Astrocyte (in vitro differentiated cells and primary cell): Measurements from ENCODE around the gene ST6GALNAC4. TPM values are rescaled to one million over a fixed set of nuclear protein-coding genes. Genes with fewer than 3 reads are reported as not detected.

ENCODE experiments used
- DNase-seq: peaks from one replicate; pipeline ENCODE4 v3.0.0-alpha.2; 2010; ENCODE audit warnings: low read depth
- FAIRE-seq: peaks from 2 replicates; lab custom pipeline; 2011; peaks lifted over from hg19 to GRCh38; lab: Jason Lieb, UNC
- H2AFZ ChIP-seq: 2 replicates; pipeline ENCODE4 v1.6.0; 2012; ENCODE audit warnings: low read depth, low read length, inconsistent platforms
- H3K27ac ChIP-seq: 2 replicates; pipeline ENCODE4 v1.5.1; 2011; ENCODE audit warnings: low read depth, low read length, inconsistent platforms
- H3K27me3 ChIP-seq: 2 replicates; pipeline ENCODE4 v1.6.0; 2011; ENCODE audit warnings: low read length, inconsistent platforms; ENCODE audit not compliant: insufficient read depth
- H3K36me3 ChIP-seq: 2 replicates; pipeline ENCODE4 v1.5.1; 2011; ENCODE audit warnings: low read length, inconsistent platforms; ENCODE audit not compliant: insufficient read depth
- H3K4me1 ChIP-seq: 2 replicates; pipeline ENCODE4 v1.5.1; 2011; ENCODE audit warnings: low read length, inconsistent platforms; ENCODE audit not compliant: insufficient read depth
- H3K4me2 ChIP-seq: 2 replicates; pipeline ENCODE4 v1.6.0; 2012; ENCODE audit warnings: low read length, inconsistent platforms
- H3K4me3 ChIP-seq: 2 replicates; pipeline ENCODE4 v1.5.1; 2011; ENCODE audit warnings: low read depth, mild to moderate bottlenecking, low read length, inconsistent platforms; ENCODE audit not compliant: insufficient read depth
- H3K79me2 ChIP-seq: 2 replicates; pipeline ENCODE4 v1.6.0; 2012; ENCODE audit warnings: mild to moderate bottlenecking, low read length, inconsistent platforms; ENCODE audit not compliant: insufficient read depth
- H3K9ac ChIP-seq: 2 replicates; pipeline ENCODE4 v1.6.0; 2012; ENCODE audit warnings: mild to moderate bottlenecking, low read length, inconsistent platforms
- H3K9me3 ChIP-seq: 2 replicates; pipeline ENCODE4 v1.5.1; 2012; ENCODE audit warnings: low read depth, mild to moderate bottlenecking, low read length, inconsistent platforms; ENCODE audit not compliant: insufficient read depth
- H4K20me1 ChIP-seq: 2 replicates; pipeline ENCODE4 v1.6.0; 2012; ENCODE audit warnings: low read length, inconsistent platforms; ENCODE audit not compliant: insufficient read depth
- H3K27ac Mint-ChIP-seq: one replicate; pipeline ENCODE4 v1.8.0; 2021; ENCODE audit warnings: mild to moderate bottlenecking, mixed read lengths; ENCODE audit not compliant: unreplicated experiment
- H3K27me3 Mint-ChIP-seq: one replicate; pipeline ENCODE4 v1.8.0; 2021; ENCODE audit warnings: low read depth, mixed read lengths; ENCODE audit not compliant: unreplicated experiment
- H3K36me3 Mint-ChIP-seq: one replicate; pipeline ENCODE4 v1.8.0; 2021; ENCODE audit warnings: low read depth, mixed read lengths; ENCODE audit not compliant: unreplicated experiment
- H3K4me1 Mint-ChIP-seq: one replicate; pipeline ENCODE4 v1.8.0; 2021; ENCODE audit warnings: low read depth, mixed read lengths; ENCODE audit not compliant: unreplicated experiment
- H3K4me3 Mint-ChIP-seq: one replicate; pipeline ENCODE4 v1.8.0; 2021; ENCODE audit warnings: mild to moderate bottlenecking, moderate library complexity, mixed read lengths; ENCODE audit not compliant: unreplicated experiment
- H3K9me3 Mint-ChIP-seq: one replicate; pipeline ENCODE4 v1.8.0; 2021; ENCODE audit warnings: mild to moderate bottlenecking, mixed read lengths; ENCODE audit not compliant: unreplicated experiment
- CTCF ChIP-seq: IDR thresholded peaks from 2 replicates; pipeline ENCODE4 v1.5.1; 2011; ENCODE audit warnings: low read depth, mild to moderate bottlenecking, inconsistent platforms, low read length, moderate library complexity; ENCODE audit not compliant: insufficient read depth
- EZH2 ChIP-seq: IDR thresholded peaks from 2 replicates; pipeline ENCODE4 v1.6.1; 2012; ENCODE audit warnings: mild to moderate bottlenecking, low read length, inconsistent platforms; ENCODE audit not compliant: insufficient read depth
- total RNA-seq: library from RNA; stranded (reverse); gene quantifications from 2 replicates; pipeline ENCODE4 v1.2.1, GENCODE V29; 2021

ST6GALNAC4 gene
- total RNA-seq, 1 donor from 2014 or later, result 14.5 TPM

- Histone ChIP-seq H3K9ac (no peak overlapping the region), H3K27me3 (no peaks in the 10 kb centered on the region), H3K36me3 (no peaks in the 10 kb centered on the region), H3K27ac (no peak overlapping the region), H3K9me3 (no peaks in the 10 kb centered on the region), H4K20me1 (peaks cover 58% of the 10 kb centered on the region), H3K4me3 (no peak overlapping the region), H3K79me2 (peaks cover 25% of the 10 kb centered on the region), H3K4me2 (no peak overlapping the region), H2AFZ (no peak overlapping the region), H3K4me1 (peaks cover 14% of the 10 kb centered on the region)
- TF ChIP-seq EZH2 (no peak), CTCF (no peak)
- Mint-ChIP-seq H3K9me3 (no peaks in the 10 kb centered on the region), H3K4me3 (no peak overlapping the region), H3K27ac (no peak overlapping the region), H3K27me3 (no peaks in the 10 kb centered on the region), H3K4me1 (peaks cover 5% of the 10 kb centered on the region), H3K36me3 (peaks cover 2% of the 10 kb centered on the region)
- no peak for FAIRE-seq
- DNase-seq, result no peak
These were observed 36.3 kb upstream of the ST6GALNAC4 start for GRCh38 chr9:127953154-127953553.

GRCh38 chr9:127950513-127951289 is 33.9 kb upstream of the ST6GALNAC4 start:
- Histone ChIP-seq H4K20me1 (peaks cover 52% of the 10 kb centered on the region), H3K36me3 (no peaks in the 10 kb centered on the region), H3K27ac (no peak overlapping the region), H2AFZ (no peak overlapping the region), H3K9me3 (no peaks in the 10 kb centered on the region), H3K4me1 (peaks cover 12% of the 10 kb centered on the region), H3K27me3 (no peaks in the 10 kb centered on the region), H3K9ac (no peak overlapping the region), H3K4me2 (no peak overlapping the region), H3K79me2 (peaks cover 20% of the 10 kb centered on the region), H3K4me3 (no peak overlapping the region)
- DNase-seq, result no peak
- FAIRE-seq, result no peak
- Mint-ChIP-seq H3K4me1 (peaks cover 5% of the 10 kb centered on the region), H3K27ac (no peak overlapping the region), H3K9me3 (no peaks in the 10 kb centered on the region), H3K27me3 (no peaks in the 10 kb centered on the region), H3K36me3 (peaks cover 2% of the 10 kb centered on the region), H3K4me3 (no peak overlapping the region)
- no peak for TF ChIP-seq EZH2
- TF ChIP-seq CTCF, result no peak

GRCh38 chr9:127949827-127950512 is 33.1 kb upstream of the ST6GALNAC4 start:
- H3K27ac Mint-ChIP-seq, result no peak overlapping the region
- Histone ChIP-seq H3K9ac (no peak overlapping the region), H2AFZ (no peak overlapping the region), H3K9me3 (no peaks in the 10 kb centered on the region), H3K79me2 (peaks cover 14% of the 10 kb centered on the region), H4K20me1 (peaks cover 45% of the 10 kb centered on the region), H3K36me3 (no peaks in the 10 kb centered on the region), H3K27me3 (no peaks in the 10 kb centered on the region), H3K4me2 (no peak overlapping the region), H3K27ac (no peak overlapping the region), H3K4me1 (peaks cover 7% of the 10 kb centered on the region), H3K4me3 (no peak overlapping the region)
- DNase-seq (no peak), FAIRE-seq (no peak)
- H3K4me1 Mint-ChIP-seq, result peaks cover 2% of the 10 kb centered on the region
- no peak for TF ChIP-seq CTCF
- TF ChIP-seq EZH2, result no peak
- H3K36me3 Mint-ChIP-seq, result peaks cover 2% of the 10 kb centered on the region
- no peaks in the 10 kb centered on the region for H3K9me3 Mint-ChIP-seq
- H3K4me3 Mint-ChIP-seq, result no peak overlapping the region
- no peaks in the 10 kb centered on the region for H3K27me3 Mint-ChIP-seq
